Urinary bladder (tissue), 4 donors: Measurements from ENCODE around the gene SIPA1L3. TPM values are rescaled to one million over a fixed set of nuclear protein-coding genes. Genes with fewer than 3 reads are reported as not detected.

Experiments
- DNase-seq: peaks from one replicate; pipeline ENCODE4 v3.0.0-alpha.2; 2015; ENCODE audit errors: extremely low spot score
- H3K27ac ChIP-seq: one replicate; pipeline ENCODE4 v1.5.1; 2013; ENCODE audit warnings: low read depth, mild to moderate bottlenecking, moderate library complexity
- H3K36me3 ChIP-seq: one replicate; pipeline ENCODE4 v1.6.1; 2013; ENCODE audit warnings: mild to moderate bottlenecking, moderate library complexity; ENCODE audit not compliant: insufficient read depth
- H3K4me1 ChIP-seq: one replicate; pipeline ENCODE4 v1.6.1; 2013; ENCODE audit warnings: mild to moderate bottlenecking, moderate library complexity; ENCODE audit not compliant: insufficient read depth
- H3K4me3 ChIP-seq: one replicate; pipeline ENCODE4 v1.5.1; 2013; ENCODE audit warnings: low read depth, low read length
- WGBS: extraction: QIAGEN DNeasy Blood & Tissue Kit; methylation state at CpG from one replicate; pipeline ENCODE4 v1.1.7; 2013; 5-methylcytosine and 5-hydroxymethylcytosine counted together
- polyA plus RNA-seq: library from polyadenylated mRNA; stranded (reverse); fragments of 200-250 nt; gene quantifications from one replicate; pipeline ENCODE4 v1.2.3, GENCODE V29; 2013
- total RNA-seq: library from RNA; depleted of rRNA; stranded (reverse); fragments of >200 nt; gene quantifications from one replicate; pipeline ENCODE4 v1.2.3, GENCODE V29; 2014
- donor health status: healthy with polysubstance abuse.
- donor health status: healthy.

The SIPA1L3 gene
- total and polyA plus RNA-seq, 2 donors: 6.2 to 11.5 TPM

DNA sequence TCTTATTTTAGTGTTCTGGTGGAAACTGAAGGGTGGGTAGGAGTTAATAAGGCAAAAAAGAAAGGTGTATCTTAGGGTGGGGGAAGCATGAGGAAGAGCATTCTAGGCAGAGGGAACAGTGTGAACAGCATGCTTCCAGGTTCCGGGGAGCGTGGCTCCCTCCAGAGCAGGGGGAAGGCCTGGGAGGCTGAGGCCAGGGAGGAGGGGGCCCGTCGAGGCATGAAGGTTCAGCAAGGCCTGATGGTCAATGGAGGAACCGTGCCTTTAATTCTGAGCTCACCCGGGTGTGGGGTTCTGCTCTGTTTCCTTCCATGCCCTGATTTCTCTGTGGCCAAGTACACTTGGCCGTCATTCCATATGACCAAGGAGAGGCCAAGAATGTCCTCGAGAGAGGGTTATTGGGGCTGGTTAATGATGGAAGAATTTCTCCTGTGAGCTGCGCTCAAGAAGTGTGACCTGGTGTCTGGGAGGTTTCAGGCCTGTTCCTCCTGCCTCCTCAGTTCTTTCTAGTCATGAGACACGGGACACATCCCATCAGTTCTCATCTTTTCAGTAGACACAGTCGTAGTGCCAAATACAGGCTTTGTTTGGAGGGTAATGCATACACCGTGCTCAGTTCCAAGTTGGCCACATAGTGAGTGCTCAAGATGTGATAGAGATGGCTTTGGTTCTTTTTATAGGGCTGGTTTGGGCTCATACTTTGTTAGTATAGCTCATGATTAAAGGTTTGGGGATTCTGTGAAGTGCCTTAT, 73.6 kb downstream of the SIPA1L3 start:
- H3K4me3 ChIP-seq: no peak overlapping the region
- H3K36me3 ChIP-seq: no peaks in the 10 kb centered on the region
- 57% methylated on average over 12 of the region's 12 CpGs for WGBS
- H3K27ac ChIP-seq: peak overlapping the region; percentile 65
- DNase-seq: no peak
- no peaks in the 10 kb centered on the region for H3K4me1 ChIP-seq

DNA sequence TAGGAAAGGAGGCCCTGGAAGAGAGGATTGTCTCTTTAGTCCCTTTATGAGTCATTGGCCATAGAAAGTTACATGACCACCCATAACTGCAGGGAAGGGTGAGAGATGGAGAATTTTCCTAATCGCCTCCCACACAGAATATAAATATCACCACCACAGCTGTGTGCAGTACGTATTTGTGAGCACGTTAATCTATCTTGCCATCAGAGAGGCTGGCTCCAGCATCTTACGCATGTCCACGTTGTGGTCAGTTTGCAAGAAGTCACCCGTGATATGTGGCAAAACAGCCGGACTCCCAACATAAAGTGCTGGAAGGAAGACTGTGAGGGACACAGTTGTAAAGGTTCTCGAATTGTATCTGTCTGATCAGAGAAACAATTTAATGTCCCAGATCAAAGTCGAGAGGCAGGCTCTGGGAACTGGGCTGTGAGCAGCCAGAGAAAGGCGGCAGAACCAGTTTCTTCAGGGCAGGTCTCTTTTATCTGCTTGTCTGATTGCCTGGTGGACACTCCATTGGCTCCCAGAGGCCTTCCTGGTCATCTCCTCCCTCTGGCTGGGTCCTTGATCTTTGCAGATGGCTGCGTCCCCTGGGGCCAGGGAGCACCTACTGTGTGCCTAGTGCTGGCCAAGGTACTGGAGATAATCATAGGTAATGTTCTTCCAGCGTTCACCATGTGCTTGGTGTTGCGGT, 74.9 kb downstream of the SIPA1L3 start:
- Histone ChIP-seq H3K4me1 (no peaks in the 10 kb centered on the region), H3K27ac (no peak overlapping the region), H3K4me3 (no peak overlapping the region), H3K36me3 (no peaks in the 10 kb centered on the region)
- DNase-seq: no peak
- WGBS: 75% methylated on average over 13 of the region's 13 CpGs

DNA sequence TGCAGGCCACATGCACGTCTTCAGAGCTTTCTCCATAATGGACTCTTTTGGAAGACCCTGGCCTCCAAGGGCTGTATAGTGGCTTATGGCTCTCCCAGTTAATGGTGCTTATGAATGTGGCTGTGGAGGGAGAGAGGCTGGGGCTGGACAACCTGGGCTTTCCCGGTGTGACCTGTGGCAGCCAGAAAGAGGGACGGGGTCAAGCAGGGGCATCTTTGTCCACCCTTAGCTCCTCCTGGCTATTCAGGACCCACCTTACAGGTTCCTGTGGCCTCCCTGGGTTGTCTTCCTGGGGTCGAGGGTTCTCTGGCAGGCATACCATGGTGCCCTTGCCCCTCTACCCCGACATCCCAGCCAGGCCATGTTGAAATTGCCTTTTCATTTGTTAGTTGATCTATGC, 75.6 kb downstream of the SIPA1L3 start:
- no peaks in the 10 kb centered on the region for H3K4me1 ChIP-seq
- H3K4me3 ChIP-seq: no peak overlapping the region
- WGBS: 94% methylated on average over 5 of the region's 5 CpGs
- no peak overlapping the region for H3K27ac ChIP-seq
- no peak for DNase-seq
- H3K36me3 ChIP-seq: no peaks in the 10 kb centered on the region

GRCh38 chr19:37983153-37983552, 76.1 kb downstream of the SIPA1L3 start:
- WGBS: 81% methylated on average over 10 of the region's 10 CpGs
- H3K27ac ChIP-seq: no peak overlapping the region
- no peak for DNase-seq
- no peak overlapping the region for H3K4me3 ChIP-seq
- no peaks in the 10 kb centered on the region for H3K36me3 ChIP-seq
- H3K4me1 ChIP-seq: no peaks in the 10 kb centered on the region

GRCh38 chr19:37983916-37984315, 76.9 kb downstream of the SIPA1L3 start:
- H3K4me1 ChIP-seq: no peaks in the 10 kb centered on the region
- WGBS: 87% methylated on average over 10 of the region's 10 CpGs
- DNase-seq: no peak
- no peak overlapping the region for H3K27ac ChIP-seq
- no peak overlapping the region for H3K4me3 ChIP-seq
- no peaks in the 10 kb centered on the region for H3K36me3 ChIP-seq

- 61% methylated on average over 10 of the region's 10 CpGs for WGBS
- Histone ChIP-seq H3K4me1 (no peaks in the 10 kb centered on the region), H3K36me3 (no peaks in the 10 kb centered on the region), H3K27ac (no peak overlapping the region), H3K4me3 (no peak overlapping the region)
- no peak for DNase-seq
Observed at GRCh38 chr19:37986048-37986750, 79.2 kb downstream of the SIPA1L3 start.

DNA sequence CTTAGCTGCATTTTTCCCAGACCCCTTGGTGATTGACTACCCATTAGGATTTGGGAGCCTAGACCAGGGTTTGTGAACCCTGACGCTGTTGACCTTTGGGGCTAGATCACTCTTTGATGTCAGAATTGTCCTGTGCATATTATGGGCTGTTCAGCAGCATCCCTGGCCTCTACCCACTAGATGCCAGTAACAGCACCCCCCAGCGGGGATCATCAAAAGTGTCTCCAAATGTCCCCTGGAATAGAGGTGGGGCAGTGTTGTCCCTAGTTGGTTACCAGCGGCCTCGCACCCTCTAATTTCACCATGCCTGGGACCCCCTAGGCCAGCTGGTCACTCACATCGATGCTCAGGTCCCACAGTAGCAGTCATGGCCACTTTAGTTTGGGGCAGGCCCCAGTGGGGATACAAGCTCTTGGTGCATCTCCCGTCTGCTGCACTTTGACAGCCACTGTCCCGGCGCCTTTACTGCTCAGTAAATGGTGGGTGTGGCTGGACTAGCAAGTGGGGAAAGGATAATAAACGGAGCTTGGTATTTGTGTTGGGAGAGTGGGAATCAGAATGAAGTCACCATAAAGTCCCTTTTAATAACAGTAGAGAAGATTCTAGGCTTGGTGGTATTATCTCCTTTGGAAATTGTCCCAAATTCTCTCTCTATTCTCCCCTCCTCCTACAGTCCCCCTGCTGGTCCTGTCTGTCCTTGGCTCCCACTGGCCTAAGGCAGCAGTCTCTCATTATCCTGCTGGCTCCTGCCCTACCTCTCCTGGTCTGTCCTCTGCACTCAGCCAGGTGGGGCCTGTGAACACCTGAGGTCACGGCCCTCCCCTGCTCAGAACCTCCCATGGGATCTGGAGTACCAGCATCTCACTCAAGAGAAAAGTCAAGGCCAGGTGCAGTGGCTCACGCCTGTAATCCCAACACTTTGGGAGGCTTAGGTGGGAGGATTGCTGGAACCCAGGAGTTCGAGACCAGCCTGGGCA, 80.6 kb downstream of the SIPA1L3 start:
- Histone ChIP-seq H3K4me1 (no peaks in the 10 kb centered on the region), H3K4me3 (no peak overlapping the region), H3K36me3 (no peaks in the 10 kb centered on the region), H3K27ac (no peak overlapping the region)
- DNase-seq: no peak
- WGBS: 68% methylated on average over 12 of the region's 12 CpGs

DNA sequence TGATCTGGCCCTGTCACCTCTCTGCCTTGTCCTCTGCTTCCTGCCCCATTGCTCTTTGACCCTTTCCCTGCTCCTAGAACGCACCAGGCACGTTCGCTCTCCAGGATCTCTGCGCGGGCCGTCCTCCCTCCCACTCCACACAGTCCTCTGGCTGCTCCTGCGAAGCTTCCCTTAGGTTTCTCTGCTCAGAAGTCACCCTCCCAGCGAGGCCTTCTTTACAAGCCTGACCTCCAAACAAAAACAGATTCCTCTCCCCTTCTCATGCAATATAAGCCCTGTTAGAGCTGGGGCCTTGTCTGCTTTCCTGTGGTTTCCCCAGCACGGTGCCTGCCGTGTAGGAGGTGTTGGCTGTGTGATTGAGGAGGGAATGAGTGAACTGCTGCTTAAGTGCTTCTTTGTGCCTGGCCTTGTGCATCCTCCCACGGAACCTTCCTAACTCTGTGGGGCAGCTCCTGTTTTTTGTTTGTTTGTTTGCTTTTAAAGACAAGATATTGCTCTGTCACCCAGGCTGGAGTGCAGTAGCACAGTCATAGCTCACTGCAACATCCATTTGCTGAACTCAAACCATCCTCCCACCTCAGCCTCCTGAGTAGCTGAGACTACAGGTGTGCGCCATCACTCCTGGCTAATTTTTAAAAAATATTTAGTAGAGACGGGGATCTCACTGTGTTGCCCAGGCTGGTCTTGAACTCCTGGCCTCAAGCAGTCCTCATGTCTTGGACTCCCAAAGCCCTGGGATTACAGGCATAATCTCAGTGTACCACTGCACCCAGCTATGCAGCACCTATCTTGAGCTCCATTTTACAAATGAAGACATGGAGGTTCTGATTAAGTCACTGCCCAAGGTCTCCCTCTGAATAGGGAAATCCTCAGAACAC, 82.0 kb downstream of the SIPA1L3 start:
- DNase-seq: no peak
- Histone ChIP-seq H3K4me1 (no peaks in the 10 kb centered on the region), H3K27ac (no peak overlapping the region), H3K36me3 (no peaks in the 10 kb centered on the region), H3K4me3 (no peak overlapping the region)
- WGBS: 66% methylated on average over 13 of the region's 13 CpGs

DNA sequence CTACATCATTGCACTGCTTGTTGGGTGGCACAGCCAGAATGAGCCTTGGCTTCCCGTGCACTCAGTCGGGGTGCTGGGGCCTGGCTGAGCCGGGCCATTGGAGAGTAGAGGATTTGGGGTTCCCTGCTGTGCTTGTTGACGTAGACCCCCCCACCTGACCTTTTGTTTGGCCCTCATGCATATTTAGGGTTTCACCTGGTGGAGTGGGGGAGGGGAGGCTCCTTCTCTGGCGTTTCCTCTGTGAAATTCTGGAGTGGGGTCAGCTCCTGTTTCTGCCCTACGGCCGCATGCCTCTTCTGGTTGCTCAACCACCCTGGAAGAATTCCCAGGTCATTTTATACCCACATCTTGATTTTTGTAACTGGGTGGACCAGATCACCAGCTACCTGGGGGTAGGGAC, 82.8 kb downstream of the SIPA1L3 start:
- no peak for DNase-seq
- 85% methylated on average over 7 of the region's 7 CpGs for WGBS

GRCh38 chr19:37990362-37990761, 83.4 kb downstream of the SIPA1L3 start:
- H3K27ac ChIP-seq: no peak overlapping the region
- no peaks in the 10 kb centered on the region for H3K36me3 ChIP-seq
- 84% methylated on average over 10 of the region's 10 CpGs for WGBS
- H3K4me3 ChIP-seq: no peak overlapping the region
- DNase-seq: no peak
- no peaks in the 10 kb centered on the region for H3K4me1 ChIP-seq

More for the DNA sequence above, 82.8 kb downstream of the SIPA1L3 start:
- Histone ChIP-seq H3K36me3 (no peaks in the 10 kb centered on the region), H3K27ac (no peak overlapping the region), H3K4me3 (no peak overlapping the region), H3K4me1 (no peaks in the 10 kb centered on the region)

DNA sequence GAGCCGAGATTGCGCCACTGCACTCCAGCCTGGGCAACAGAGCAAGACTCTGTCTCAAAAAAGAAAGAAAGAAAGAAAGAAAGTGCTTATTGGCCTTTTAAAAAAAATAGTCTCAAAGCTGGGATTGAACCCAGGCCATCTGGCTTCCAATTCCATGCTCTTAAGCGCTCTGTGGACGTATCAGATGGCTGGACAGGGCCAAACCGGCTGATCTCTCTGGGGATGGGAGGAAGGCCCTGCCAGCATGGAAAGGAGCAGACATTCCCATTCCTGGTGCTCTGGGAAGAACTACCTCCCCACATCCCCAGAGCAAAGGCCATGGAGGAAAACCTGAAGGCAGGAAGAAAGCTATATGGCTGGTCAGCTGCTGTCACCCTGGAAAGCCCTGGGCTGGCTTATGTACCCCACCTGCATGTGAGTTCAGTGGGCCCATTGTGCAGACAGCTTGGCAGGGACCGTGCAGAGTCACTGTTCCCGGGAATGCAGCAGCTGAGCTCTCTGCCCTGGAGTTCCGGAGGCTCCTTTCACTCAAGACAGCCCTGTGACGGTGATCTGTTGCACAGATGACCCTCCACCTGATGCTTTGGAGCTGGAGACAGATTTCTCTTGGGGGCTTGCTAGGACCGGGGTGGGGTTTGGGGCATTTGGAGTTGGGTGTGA, 84.3 kb downstream of the SIPA1L3 start:
- Histone ChIP-seq H3K4me3 (no peak overlapping the region), H3K36me3 (no peaks in the 10 kb centered on the region), H3K4me1 (no peaks in the 10 kb centered on the region), H3K27ac (no peak overlapping the region)
- DNase-seq: no peak
- 77% methylated on average over 10 of the region's 10 CpGs for WGBS

GRCh38 chr19:37991841-37992248, 84.8 kb downstream of the SIPA1L3 start:
- WGBS: 80% methylated on average over 4 of the region's 4 CpGs
- H3K4me3 ChIP-seq: no peak overlapping the region
- DNase-seq: no peak
- no peaks in the 10 kb centered on the region for H3K4me1 ChIP-seq
- no peaks in the 10 kb centered on the region for H3K36me3 ChIP-seq
- H3K27ac ChIP-seq: no peak overlapping the region
